ENCODE results near the gene OR51B2.
"Not testable (repeated sequence)": the region's sequence is repeated elsewhere in the genome, so short reads cannot be mapped to it uniquely, and the experiment has no call there.

Gene OR51B2

DNA sequence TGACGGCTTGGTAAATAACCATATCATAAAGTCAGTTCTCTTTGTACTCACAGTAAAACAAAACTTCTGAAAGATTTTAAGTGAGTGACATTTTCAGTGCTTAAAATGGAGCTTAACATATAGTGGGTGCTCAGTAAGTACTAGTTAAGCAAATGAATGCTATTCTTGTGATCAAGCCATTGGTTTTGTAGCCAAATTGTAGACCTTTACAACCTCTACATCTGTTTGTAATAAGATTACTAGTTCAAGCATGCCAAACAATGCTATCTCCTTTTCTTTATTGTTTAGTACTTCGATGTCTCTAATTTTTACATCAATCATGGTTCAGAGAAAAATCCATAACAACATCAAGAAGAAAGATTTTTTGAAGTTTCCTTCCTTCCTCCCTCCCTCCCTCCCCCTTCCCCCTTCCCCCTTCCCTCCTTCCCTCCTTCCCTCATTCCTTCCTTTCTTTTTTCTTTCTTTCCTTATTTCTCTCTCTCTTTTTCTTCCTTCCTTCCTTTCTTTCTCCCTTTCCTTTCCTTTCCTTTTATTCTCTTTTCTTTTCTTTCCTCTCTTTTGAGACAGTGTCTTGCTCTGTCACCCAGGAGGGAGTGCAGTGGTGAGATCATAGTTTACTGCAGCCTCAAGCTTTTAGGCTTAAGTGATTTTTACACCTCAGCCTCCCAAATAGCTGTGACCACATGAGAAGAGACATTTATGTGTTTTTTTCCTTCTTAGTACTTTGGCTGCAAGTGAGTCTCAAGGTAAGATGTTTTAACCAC lies 16.7 kb downstream of the OR51B2 start:
- no peak for DNase-seq

DNA sequence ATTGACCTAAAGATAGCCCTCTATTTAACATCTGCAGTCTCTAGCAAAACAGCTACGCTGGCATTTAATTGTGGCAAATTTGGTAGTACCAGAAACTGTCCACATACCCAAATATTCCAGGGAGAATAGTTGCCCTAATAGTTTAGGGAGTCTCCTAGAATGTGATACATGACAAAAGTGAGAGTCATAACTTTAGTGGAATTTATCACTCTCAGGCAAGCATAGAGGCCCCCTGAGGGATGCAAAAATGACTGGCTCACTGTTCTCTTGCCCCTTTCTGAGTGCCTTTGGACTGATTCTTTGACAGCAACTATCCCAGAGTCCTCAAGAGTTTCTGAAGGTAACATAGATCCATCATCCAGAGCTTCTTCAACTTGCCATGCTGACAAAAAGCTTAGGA lies 20.1 kb downstream of the OR51B2 start:
- no peak for DNase-seq

DNA sequence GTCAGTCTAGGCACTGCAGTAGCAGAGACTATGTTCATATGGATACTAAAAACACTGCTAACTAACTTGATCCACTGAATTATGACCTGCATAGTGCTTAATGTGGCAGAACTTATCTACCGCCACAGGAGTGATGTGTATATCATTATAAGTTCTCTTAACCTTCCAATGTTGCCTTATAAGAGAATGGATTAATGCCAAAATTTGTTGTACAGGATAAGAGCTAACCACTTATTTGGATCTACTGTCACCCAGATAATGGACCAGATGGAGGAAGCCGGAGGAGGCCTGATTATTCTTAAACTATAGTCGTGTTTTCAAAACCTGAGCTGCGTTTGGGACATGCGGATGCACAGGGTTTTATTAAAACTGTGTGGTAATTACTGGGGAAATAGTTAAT lies 20.5 kb downstream of the OR51B2 start:
- no peak for DNase-seq

DNA sequence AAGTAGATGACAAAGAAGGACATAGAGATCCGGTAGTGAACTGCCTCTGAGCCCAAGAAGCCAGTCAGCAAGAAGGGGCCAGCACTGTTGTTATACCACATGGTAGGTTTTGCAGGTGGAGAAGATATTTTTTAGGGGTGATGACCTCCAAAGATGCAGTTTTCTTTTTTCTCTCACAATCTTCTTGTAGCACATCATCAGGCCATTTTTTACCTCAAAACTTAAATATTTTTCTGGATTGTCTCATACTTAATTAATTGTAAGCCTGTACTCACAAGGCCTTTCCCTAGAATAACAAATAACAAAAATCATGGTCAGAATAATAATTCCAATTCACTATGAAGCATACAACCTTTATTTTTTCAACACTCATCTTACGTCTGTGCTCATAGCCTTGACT lies 22.3 kb downstream of the OR51B2 start, which contains the start of gene OR51B4:
TSS of gene OR51B4 (minus strand) at position 101 of the 400 bp plus-strand sequence. CDS start at position 101, 0 bp downstream.
- no peak for DNase-seq

DNA sequence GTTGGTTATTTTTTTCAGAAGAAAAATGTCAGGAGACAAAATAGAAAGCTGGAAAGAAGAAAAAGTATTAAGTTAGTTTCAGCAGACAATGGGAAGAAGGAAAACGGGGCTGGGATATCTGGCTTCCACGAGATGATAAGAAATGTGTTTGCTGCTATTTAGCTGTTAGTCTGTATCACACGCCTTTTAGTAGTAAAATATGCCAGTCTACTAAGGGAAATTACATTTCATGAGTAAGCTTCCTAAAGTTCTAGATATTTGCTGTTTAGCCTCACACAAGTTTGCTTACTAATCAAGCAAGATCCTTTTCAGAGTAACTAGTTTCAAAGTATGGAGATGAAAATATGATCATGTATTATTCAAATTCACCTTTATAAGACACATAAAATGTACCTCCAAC lies 23.8 kb downstream of the OR51B2 start:
- DNase-seq = no peak

DNA sequence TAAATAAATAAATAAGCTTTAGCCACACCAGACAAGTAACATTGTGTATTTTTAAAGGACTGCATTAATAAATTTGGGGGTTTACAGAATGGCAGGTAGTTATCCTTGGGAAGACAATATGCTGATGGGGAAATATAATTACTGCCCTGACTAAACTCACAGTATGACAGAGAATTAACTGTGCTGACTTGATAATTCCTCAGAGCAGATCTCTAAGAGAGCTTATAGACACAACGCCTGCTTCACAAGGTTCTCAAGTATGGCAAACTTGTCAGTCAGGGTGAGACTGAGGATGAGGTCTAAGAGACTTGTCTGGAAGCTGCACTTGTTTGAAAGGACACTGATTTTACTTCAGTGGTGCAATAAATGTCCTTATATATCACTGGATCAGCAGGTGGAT lies 25.6 kb downstream of the OR51B2 start:
- DNase-seq = no peak

DNA sequence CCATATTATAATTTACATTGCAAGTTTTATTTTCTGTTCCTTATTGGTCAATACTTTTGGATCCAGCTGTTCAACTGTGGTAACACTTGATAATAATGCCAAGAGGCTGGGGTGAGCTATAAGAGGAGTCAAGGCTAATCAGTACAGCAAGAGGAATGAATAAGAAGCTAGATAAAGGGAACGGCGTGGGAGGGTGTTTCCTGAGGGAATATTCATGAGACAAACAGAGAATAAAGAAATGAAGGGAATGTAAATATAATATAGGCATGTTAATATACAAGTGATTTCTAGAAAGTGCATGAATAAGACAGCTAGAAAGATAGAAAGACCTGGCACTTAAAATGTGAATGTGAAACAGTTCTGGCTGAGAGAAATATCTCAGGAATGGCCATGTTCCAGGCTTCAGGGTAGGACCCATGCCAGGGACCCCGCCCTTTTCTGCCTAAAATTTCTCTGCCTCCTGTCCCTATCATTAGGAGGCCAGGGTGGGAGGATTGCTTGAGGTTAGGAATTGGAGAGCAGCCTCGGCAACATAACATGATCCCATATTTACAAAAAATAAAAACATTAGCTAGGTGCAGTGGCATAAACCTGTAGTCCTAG lies 26.3 kb downstream of the OR51B2 start:
- DNase-seq = no peak

DNA sequence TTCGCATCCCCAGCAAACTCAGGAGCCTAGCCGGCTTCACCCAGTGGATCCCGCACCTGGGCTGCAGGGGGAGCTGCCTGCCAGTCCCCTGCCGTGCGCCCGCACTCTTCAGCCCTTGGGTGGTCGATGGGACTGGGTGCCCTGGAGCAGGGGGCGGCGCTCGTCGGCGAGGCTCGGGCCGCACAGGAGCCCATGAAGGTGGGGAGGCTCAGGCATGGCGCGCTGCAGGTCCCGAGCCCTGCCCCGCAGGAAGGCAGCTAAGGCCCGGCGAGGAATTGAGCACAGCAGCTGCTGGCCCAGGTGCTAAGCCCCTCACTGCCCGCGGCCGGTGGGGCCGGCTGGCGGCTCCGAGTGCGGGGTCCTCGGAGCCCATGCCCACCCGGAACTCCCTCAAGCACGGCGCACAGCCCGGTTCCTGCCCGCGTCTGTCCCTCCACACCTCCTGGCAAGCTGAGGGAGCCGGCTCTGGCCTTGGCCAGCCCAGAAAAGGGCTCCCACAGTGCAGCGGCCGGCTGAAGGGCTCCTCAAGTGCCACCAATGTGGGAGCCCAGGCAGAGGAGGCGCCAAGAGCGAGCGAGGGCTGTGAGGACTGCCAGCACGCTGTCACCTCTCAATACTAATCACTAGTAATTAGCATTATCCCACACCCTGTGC lies 29.6 kb downstream of the OR51B2 start:
- DNase-seq = not testable (repeated sequence)

DNA sequence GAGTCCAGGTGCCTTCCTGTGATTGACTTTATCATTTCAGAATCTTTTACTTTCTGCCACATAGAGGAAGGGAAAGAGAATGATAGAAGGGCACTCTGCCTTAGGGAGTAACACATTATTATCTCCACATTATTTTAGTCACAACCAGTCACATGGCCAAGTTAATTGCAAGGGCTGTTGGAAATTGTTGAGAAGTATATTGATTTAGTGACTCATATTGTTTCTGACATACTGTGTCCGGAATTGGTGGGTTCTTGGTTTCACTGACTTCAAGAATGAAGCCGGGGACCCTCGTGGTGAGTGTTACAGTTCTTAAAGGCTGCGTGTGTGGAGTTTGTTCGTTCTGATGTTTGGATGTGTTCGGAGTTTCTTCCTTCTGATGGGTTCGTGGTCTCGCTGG lies 31.1 kb downstream of the OR51B2 start:
- DNase-seq = no peak

DNA sequence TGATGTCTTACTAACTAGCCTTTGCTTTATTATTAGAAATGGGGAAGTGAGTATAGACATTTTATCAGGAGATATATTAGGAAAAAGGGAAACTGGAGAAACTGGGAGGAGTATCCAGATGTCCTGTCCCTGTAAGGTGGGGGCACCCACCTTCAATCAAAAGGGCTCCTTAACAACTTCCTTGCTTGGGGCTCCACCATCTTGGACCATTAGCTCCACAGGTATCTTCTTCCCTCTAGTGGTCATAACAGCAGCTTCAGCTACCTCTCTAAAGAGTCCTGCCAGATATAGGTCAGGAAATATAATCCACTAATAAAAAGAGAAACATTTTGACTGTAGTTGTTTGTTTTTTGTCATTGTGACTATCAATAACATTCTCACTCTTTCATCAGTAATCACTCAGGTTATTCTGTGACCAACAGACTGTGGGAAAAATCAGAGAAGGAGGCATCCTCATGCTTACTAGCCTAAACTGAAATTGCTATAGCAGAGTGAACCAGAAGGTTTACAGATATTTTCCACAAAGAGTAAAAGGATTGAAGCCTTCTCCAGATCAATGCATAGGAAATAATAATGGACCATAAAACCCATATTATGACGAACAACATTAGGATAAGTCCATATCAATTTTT lies 32.8 kb downstream of the OR51B2 start:
- DNase-seq = no peak

DNA sequence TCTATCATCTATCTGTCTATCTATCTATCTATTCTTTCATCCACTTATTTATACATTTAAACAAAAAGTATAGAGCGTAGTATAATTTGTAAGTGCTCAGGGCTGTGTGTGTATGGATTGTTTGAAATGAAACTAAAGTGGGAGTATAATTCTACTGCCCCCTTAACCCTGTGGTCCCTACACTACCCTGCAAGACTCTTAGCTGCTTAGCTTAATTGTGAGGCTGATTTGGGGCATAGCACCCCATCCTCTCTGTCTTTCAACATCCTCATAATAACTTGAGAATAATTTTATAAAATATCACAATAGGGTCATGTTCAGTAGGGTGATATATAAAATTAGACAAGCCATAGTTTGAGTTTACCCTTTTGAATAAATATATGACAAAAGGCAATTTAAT lies 34.0 kb downstream of the OR51B2 start:
- DNase-seq = no peak

DNA sequence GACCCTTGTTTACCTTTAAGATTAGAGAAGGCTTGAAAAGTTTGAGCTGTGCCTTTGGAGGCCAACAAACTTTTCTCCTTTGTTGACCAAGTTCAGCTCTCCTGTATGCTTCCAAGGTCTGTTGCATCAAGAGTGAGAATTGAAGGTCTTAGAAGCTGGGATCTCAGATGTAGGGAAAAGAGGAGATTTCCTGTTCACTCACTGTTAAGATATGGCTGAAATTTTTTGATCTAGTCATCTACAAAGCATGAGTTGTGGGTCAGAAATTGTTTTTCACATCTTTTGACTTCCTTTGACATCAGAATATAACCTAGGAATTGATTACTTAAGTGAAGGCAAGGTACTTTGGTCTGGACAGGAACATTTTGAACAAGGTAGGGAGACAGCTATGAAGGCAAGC lies 34.4 kb downstream of the OR51B2 start:
- DNase-seq = no peak

DNA sequence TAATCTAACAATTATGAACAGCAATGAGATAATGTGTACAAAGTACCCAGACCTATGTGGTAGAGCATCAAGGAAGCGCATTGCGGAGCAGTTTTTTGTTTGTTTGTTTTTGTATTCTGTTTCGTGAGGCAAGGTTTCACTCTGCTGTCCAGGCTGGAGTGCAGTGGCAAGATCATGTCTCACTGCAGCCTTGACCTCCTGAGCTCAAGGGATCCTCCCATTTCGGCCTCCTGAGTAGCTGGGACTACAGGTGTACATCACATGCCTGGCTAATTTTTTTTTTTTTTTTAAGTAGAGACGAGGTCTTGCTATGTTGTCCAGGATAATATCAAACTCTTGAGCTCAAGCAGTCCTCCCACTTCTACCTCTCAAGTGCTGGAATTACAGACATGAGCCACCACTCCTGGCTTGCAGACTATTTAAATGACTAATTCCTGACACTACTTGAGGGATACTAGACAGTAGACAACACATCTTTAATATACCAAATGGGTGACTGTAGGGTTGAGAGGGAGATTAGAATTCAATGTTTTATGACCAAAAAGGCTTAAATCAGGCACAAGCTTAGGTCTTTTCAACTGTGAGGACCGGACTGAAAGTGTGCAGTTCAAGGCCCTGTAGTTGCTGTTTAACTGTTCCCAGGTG lies 35.1 kb downstream of the OR51B2 start:
- DNase-seq = no peak

DNA sequence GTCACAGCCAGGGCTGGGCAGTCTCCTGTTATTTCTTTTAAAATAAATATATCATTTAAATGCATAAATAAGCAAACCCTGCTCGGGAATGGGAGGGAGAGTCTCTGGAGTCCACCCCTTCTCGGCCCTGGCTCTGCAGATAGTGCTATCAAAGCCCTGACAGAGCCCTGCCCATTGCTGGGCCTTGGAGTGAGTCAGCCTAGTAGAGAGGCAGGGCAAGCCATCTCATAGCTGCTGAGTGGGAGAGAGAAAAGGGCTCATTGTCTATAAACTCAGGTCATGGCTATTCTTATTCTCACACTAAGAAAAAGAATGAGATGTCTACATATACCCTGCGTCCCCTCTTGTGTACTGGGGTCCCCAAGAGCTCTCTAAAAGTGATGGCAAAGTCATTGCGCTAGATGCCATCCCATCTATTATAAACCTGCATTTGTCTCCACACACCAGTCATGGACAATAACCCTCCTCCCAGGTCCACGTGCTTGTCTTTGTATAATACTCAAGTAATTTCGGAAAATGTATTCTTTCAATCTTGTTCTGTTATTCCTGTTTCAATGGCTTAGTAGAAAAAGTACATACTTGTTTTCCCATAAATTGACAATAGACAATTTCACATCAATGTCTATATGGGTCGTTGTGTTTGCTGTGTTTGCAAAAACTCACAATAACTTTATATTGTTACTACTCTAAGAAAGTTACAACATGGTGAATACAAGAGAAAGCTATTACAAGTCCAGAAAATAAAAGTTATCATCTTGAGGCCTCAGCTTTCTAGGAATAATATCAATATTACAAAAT lies 35.8 kb downstream of the OR51B2 start:
- no peak for DNase-seq

DNA sequence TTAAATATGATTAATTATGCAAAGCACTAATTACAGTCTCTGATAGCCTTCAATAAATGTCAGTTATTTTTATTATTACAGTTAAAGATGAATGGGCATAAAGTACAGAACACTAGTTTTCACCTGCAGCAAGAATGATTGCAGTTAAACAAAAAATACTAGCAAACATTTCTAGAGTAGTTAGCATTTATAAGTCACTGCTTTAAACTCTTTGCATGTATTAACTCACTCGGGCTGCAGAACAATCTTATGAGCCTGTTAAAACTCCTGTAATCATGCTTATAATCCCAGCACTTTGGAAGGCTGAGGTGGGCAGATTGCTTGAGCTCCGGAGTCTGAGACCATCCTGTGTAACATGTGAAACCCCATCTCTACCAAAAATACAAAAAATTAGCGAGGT lies 37.2 kb downstream of the OR51B2 start:
- no peak for DNase-seq

DNA sequence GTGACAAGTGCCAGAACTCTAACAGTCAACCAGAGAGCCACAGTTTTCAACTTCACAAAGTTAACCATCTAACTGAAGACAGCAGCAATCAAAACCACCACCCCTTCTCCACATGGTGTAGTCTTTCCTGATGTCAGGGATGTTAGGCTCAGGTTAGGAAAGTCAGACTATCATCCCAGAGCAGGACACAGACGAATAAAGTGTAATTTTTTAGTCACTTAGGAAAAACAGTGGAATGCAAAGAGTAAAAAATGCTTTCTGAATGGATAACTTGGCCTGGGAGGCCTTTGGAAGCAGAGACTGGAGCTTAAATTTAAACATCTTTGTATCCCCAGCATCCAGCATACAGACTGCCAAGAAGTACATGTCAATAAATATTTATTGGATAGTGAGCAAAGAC lies 37.7 kb downstream of the OR51B2 start:
- DNase-seq = no peak

DNA sequence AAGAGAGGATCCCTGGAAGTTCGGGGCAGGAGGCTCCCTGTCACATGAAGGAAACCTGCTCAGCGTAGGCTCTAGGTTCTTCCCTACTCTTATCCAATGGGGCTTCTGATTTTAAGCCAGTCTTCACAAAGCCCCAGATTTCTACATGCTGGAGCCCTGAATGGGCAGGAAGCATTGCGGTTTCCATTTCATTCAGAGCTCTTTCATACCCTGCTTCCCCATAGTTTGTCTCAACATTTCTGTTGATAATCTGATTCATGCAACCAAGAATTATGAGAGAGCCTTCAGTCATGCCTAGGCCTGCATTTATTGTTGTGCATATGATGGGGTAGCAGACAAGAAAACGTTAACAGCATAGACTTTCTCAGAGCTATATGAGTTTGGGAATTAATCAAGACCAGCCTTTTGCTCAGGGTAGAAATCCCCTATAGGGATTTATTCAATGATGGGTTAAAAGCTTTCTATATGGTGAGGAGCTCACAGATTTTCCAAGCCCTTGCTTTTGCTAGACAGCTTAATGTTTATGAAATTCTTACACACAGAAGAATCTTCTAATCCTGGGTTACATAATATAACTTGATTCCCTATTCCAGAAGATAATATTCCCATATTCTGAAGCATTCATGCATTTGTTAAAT lies 38.3 kb downstream of the OR51B2 start:
- DNase-seq = no peak

DNA sequence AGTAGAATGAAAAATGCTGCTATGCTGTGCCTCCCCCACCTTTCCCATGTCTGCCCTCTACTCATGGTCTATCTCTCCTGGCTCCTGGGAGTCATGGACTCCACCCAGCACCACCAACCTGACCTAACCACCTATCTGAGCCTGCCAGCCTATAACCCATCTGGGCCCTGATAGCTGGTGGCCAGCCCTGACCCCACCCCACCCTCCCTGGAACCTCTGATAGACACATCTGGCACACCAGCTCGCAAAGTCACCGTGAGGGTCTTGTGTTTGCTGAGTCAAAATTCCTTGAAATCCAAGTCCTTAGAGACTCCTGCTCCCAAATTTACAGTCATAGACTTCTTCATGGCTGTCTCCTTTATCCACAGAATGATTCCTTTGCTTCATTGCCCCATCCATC lies 39.5 kb downstream of the OR51B2 start:
- no peak for DNase-seq

DNA sequence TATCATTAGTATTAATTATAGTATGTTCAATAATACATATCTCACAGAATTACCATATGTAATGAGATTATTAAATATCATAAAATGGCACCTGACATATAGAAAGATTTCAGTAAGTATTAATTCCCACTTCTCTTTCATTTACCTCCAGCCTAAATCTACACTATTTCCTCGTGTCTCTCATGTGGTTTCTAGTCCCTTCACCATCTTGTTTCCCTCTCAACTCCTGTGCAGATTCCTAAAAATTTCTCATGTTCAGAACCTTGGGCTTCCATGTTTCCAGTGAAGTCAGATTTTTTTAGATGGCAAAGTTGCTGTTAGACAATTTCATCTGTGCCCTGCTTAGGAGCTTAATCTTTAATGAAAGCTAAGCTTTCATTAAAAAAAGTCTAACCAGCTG lies 40.2 kb downstream of the OR51B2 start:
- DNase-seq = no peak

DNA sequence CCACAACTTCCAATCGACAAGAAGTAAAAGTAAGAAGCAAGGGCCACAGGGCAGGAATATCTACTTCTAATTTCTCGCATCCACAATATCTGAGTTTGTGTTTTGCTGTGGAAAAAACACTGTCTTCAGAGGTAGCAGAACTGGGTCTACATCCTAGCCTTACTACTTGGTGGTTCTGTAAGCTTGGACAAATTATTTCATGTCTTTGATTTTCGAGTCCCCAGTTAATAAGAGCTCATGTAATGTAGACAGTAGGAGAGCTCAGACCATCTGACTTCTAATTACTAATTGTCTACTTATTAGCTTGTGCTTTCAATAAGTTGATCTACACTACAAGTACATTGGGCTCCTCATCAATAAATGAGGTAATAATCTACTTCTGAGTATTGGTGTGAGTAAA lies 41.0 kb downstream of the OR51B2 start:
- DNase-seq = no peak

DNA sequence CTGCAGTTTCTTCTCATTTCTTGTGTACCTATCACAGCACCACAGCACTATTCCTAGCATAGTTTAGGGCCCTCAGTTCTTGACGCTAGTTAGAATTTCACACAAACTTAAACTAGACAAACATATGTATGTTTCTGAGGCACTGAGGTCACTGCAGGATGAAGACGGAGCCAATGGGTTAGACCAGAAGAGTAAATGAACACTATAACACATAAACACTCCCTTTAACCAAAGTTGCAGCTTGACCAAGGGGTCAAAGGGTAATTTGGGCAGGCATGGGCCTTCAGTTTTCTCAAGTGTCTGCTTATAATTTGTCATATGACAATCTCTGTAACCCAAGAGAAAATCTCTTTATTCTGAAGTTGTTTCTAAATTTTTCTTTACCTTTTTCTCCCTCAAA lies 41.5 kb downstream of the OR51B2 start:
- DNase-seq = no peak

DNA sequence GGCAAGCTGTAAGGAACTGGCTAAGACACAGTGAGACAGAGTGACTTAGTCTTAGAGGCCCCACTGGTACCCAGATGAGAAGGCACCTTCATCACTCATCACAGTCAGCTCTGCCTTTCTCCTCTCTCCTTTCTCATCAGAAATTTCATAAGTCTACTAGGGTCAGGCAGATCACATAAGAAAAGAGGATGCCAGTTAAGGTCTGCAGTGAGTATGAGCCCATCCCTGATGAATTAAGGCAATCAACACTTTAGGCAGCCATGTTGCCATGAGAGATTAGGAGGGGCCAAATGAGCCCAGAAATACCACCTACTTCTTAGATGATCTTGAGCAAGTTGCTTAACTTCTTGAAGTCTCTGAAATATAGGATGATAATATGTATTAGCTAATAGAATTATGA lies 42.5 kb downstream of the OR51B2 start:
- DNase-seq = no peak

All from CD4-positive, alpha-beta T cell treated with Interleukin-4 for 1 hour (primary cell).